A673 (cell line): ENCODE results near the gene FOXC1. TPM values are rescaled to one million over a fixed set of nuclear protein-coding genes. Genes with fewer than 3 reads are reported as not detected.

Experiments used
- BruUV-seq: library from RNA; stranded (reverse); fragments of 400-500 nt; replicated peaks from 2 replicates; lab custom pipeline; 2021; lab: Mats Ljungman, UMichigan
- CTCF ChIA-PET: fragments of 300-600 bp; sonication (Branson Sonifier 250); formaldehyde crosslinking; loops from one replicate; lab custom pipeline; 2022; ENCODE audit warnings: antibody characterized with exemption; lab: Charles Lee
- POLR2A ChIA-PET: fragments of 300-600 bp; sonication (Branson Sonifier 250); formaldehyde crosslinking; loops from one replicate; lab custom pipeline; 2022; ENCODE audit warnings: antibody characterized with exemption; ENCODE audit not compliant: low non-redundant PET; lab: Charles Lee
- DNase-seq: peaks from one replicate; pipeline ENCODE4 v3.0.0-alpha.2; 2015; ENCODE audit warnings: low spot score
- H3K27ac ChIP-seq: fragments of 200-600 bp; sonication (generic); 2 replicates; pipeline ENCODE4 v1.5.1; 2016; ENCODE audit warnings: mixed run types, low read depth, mild to moderate bottlenecking, mixed read lengths, antibody characterized with exemption, low read length; ENCODE audit not compliant: poor library complexity, severe bottlenecking
- H3K27me3 ChIP-seq: fragments of 200-600 bp; sonication (generic); replicated peaks from 2 replicates; pipeline ENCODE4 v1.6.1; 2017; ENCODE audit warnings: mixed run types, low read depth, mild to moderate bottlenecking, mixed read lengths, antibody characterized with exemption, low read length; ENCODE audit not compliant: insufficient read depth, poor library complexity
- H3K36me3 ChIP-seq: fragments of 200-600 bp; sonication (generic); 2 replicates; pipeline ENCODE4 v1.6.1; 2016; ENCODE audit warnings: mixed run types, mild to moderate bottlenecking, mixed read lengths, antibody characterized with exemption, low read length; ENCODE audit not compliant: insufficient read depth, poor library complexity, severe bottlenecking
- H3K4me1 ChIP-seq: fragments of 200-600 bp; sonication (generic); 2 replicates; pipeline ENCODE4 v1.6.1; 2017; ENCODE audit warnings: mixed run types, mild to moderate bottlenecking, mixed read lengths, antibody characterized with exemption, low read length; ENCODE audit not compliant: insufficient read depth, poor library complexity, severe bottlenecking
- H3K4me3 ChIP-seq: fragments of 200-600 bp; sonication (generic); 2 replicates; pipeline ENCODE4 v1.5.1; 2016; ENCODE audit warnings: low read depth, mixed run types, mild to moderate bottlenecking, mixed read lengths, low read length; ENCODE audit not compliant: poor library complexity, severe bottlenecking
- H3K9me3 ChIP-seq: fragments of 200-600 bp; sonication (generic); 2 replicates; pipeline ENCODE4 v1.6.1; 2016; ENCODE audit warnings: mixed run types, low read depth, mild to moderate bottlenecking, mixed read lengths, antibody characterized with exemption, low read length; ENCODE audit not compliant: poor library complexity, severe bottlenecking
- EZH2 ChIP-seq: fragments of 200-600 bp; sonication (generic); IDR thresholded peaks from 2 replicates; pipeline ENCODE4 v1.6.1; 2017; ENCODE audit warnings: borderline replicate concordance, low read depth, mild to moderate bottlenecking, mixed read lengths, antibody characterized with exemption, low read length; ENCODE audit not compliant: poor library complexity, severe bottlenecking
- intact Hi-C: fragments of 100-400 bp; cut with micrococcal nuclease; formaldehyde crosslinking; loops from one replicate; pipeline ENCODE4 v1.10.0; 2022; ENCODE audit not compliant: unreplicated experiment
- total RNA-seq: library from RNA; stranded (reverse); gene quantifications from 2 replicates; pipeline ENCODE4 v1.2.3, GENCODE V29; 2021
- TF ChIP-seq, protein P1 (sequence below): fragments of 300-800, 200-600 bp; sonication (generic); conservative IDR thresholded peaks from 2 replicates; pipeline ENCODE4 v1.5.1; 2017; ENCODE audit warnings: low read depth, mild to moderate bottlenecking, antibody characterized with exemption, low read length, moderate library complexity, mixed read lengths

The FOXC1 gene
- total RNA-seq, 1 experiment from 2014 or later: 0.49 TPM

DNA sequence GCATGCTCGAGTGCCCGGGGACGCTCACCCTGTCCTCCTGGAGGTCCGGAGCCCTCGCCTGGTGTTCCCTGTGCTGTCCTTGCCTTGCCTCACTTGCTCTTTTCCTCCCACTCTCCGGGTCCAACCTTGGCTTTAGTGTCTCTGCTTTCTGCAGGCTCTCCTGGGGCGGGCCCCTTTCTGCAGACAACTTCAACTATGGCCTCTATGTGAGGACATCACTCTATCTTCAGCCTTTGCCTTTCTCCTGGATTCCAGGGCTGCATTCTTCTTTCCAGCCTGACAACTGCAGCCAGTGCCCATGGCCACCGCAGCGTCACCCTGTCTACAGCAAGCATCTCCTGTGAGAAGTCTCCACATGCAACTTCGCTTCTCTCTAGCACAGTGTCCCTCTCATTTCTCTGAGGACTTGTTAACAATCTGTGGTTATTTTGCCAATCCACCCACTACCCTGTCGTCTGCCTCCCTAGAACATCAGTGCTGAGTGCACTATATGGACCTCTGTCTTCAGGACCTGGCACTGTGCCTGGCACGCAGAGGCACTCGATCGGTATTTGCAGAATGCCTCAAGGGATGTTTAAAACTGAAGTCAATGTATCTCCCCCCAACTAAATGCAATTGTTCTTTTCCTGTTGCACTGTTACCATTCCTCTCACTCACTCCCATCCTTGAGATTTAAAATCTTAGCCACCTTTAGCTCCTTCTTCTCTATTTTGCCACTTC is 35.9 kb downstream of the FOXC1 start:
- intact Hi-C loops: no loop called here
- TF ChIP-seq EZH2: no peak
- TF ChIP-seq, protein P1, sequence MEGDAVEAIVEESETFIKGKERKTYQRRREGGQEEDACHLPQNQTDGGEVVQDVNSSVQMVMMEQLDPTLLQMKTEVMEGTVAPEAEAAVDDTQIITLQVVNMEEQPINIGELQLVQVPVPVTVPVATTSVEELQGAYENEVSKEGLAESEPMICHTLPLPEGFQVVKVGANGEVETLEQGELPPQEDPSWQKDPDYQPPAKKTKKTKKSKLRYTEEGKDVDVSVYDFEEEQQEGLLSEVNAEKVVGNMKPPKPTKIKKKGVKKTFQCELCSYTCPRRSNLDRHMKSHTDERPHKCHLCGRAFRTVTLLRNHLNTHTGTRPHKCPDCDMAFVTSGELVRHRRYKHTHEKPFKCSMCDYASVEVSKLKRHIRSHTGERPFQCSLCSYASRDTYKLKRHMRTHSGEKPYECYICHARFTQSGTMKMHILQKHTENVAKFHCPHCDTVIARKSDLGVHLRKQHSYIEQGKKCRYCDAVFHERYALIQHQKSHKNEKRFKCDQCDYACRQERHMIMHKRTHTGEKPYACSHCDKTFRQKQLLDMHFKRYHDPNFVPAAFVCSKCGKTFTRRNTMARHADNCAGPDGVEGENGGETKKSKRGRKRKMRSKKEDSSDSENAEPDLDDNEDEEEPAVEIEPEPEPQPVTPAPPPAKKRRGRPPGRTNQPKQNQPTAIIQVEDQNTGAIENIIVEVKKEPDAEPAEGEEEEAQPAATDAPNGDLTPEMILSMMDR: no peak
- Histone ChIP-seq H3K36me3 (no peaks in the 10 kb centered on the region), H3K27me3 (no peaks in the 10 kb centered on the region), H3K27ac (no peak overlapping the region), H3K4me1 (no peaks in the 10 kb centered on the region), H3K9me3 (no peaks in the 10 kb centered on the region), H3K4me3 (no peak overlapping the region)
- CTCF ChIA-PET: no interaction called here
- no TSS peak for BruUV-seq
- POLR2A ChIA-PET: no interaction called here
- DNase-seq: no peak

GRCh38 chr6:1651362-1651761 is 41.6 kb downstream of the FOXC1 start:
- POLR2A ChIA-PET: no interaction called here
- intact Hi-C loops: no loop called here
- Histone ChIP-seq H3K27me3 (no peaks in the 10 kb centered on the region), H3K4me1 (no peaks in the 10 kb centered on the region), H3K27ac (no peak overlapping the region), H3K36me3 (no peaks in the 10 kb centered on the region), H3K9me3 (no peaks in the 10 kb centered on the region), H3K4me3 (no peak overlapping the region)
- no peak for TF ChIP-seq EZH2
- TF ChIP-seq, protein P1: no peak
- CTCF ChIA-PET: no interaction called here
- no TSS peak for BruUV-seq
- DNase-seq: no peak

GRCh38 chr6:1652842-1653241 is 43.1 kb downstream of the FOXC1 start:
- Histone ChIP-seq H3K27me3 (no peaks in the 10 kb centered on the region), H3K9me3 (no peaks in the 10 kb centered on the region), H3K27ac (no peak overlapping the region), H3K4me3 (no peak overlapping the region), H3K4me1 (peaks cover 11% of the 10 kb centered on the region), H3K36me3 (no peaks in the 10 kb centered on the region)
- CTCF ChIA-PET: no interaction called here
- POLR2A ChIA-PET: no interaction called here
- no TSS peak for BruUV-seq
- TF ChIP-seq, protein P1: no peak
- TF ChIP-seq EZH2: no peak
- intact Hi-C loops: no loop called here
- no peak for DNase-seq
